Stomach (tissue), 9 donors: ENCODE data around the gene MATCAP1. TPM values are rescaled to one million over a fixed set of nuclear protein-coding genes. Genes with fewer than 3 reads are reported as not detected.

ENCODE experiments used
- DNase-seq, 2 donors: peaks; one replicate each; pipeline versions ENCODE4 v3.0.0 to v3.0.0-alpha.2; 2013 to 2019
- H3K27ac ChIP-seq, 5 donors: fragments of 200-600 bp in 4 of 5; sonication (generic) in 4 of 5; one replicate each; pipeline ENCODE4 v1.5.1; 2013 to 2019; ENCODE audit warnings: mild to moderate bottlenecking in 1 of 5, moderate library complexity in 1 of 5
- H3K27me3 ChIP-seq, 3 donors: fragments of 200-600 bp; sonication (generic); one replicate each; pipeline ENCODE4 v1.5.1; 2017 to 2019; ENCODE audit warnings: mixed run types in 1 of 3
- H3K36me3 ChIP-seq, 4 donors: fragments of 200-600 bp; sonication (generic); 1 replicate in 3 of 4; 2 replicates in 1 of 4; pipeline ENCODE4 v1.5.1; 2016 to 2019
- H3K4me1 ChIP-seq, 4 donors: fragments of 200-600 bp; sonication (generic); one replicate each; pipeline ENCODE4 v1.5.1; 2016 to 2019
- H3K4me3 ChIP-seq, 4 donors: fragments of 200-600 bp; sonication (generic) in 3 of 4; one replicate each; pipeline ENCODE4 v1.5.1; 2016 to 2019; ENCODE audit warnings: mild to moderate bottlenecking in 1 of 4
- H3K9me3 ChIP-seq, 4 donors: fragments of 200-600 bp; sonication (generic); one replicate each; pipeline ENCODE4 v1.5.1; 2016 to 2019
- EP300 ChIP-seq: sonication (generic); formaldehyde crosslinking; IDR thresholded peaks from one replicate; pipeline ENCODE4 v1.6.1; 2017; ENCODE audit warnings: antibody characterized with exemption
- POLR2A ChIP-seq, 4 donors: fragments of 450-650 bp; IDR thresholded peaks; one replicate each; pipeline ENCODE4 v1.6.1; 2016; ENCODE audit warnings: antibody characterized with exemption in 4 of 4, control low read depth in 2 of 4, mild to moderate bottlenecking in 1 of 4, moderate library complexity in 1 of 4
- POLR2AphosphoS5 ChIP-seq, 3 donors: sonication (generic); formaldehyde crosslinking; IDR thresholded peaks; one replicate each; pipeline ENCODE4 v1.6.1; 2016; ENCODE audit warnings: antibody characterized with exemption in 3 of 3
- WGBS, 5 donors: extraction: QIAGEN DNeasy Blood & Tissue Kit in 3 of 5; methylation state at CpG; one replicate each; pipeline versions ENCODE4 v1.1.5 to v1.1.7; 2013 to 2018; 5-methylcytosine and 5-hydroxymethylcytosine counted together
- intact Hi-C: fragments of 100-400 bp; cut with DNase I; formaldehyde crosslinking; loops from one replicate; pipeline ENCODE4 v1.15.1; 2023; ENCODE audit warnings: low total_unique reads
- polyA plus RNA-seq, 3 donors: library from polyadenylated mRNA; stranded (reverse); fragments of 200-250 nt; gene quantifications; one replicate each; pipeline ENCODE4 v1.2.3, GENCODE V29; 2013
- total RNA-seq, 5 donors: library from RNA; depleted of rRNA; stranded (reverse); fragments of >200 nt; gene quantifications; one replicate each; pipeline versions ENCODE4 v1.1.0 to v1.2.3, GENCODE V29; 2014 to 2016
- TF ChIP-seq, protein P1 (sequence below), 7 experiments: fragments of 450-650 bp in 4 of 7; fragments of 200-600 bp in 3 of 7; sonication (generic) in 3 of 7; IDR thresholded peaks; one replicate each; pipeline ENCODE4 v1.5.1; 2016 to 2019; ENCODE audit warnings: antibody characterized with exemption in 7 of 7, control low read depth in 2 of 7, mild to moderate bottlenecking in 1 of 7
- donor health status: healthy with polysubstance abuse.
- donor health status: Bipolar disorder and iron deficiency.
- donor health status: healthy.

MATCAP1 gene
- total and polyA plus RNA-seq, 8 donors, result 8.5 to 156 (median 18.8) TPM

GRCh38 chr16:67212766-67213165, 29.0 kb upstream of the MATCAP1 start:
- Histone ChIP-seq H3K4me3 (no peak overlapping the region), H3K27me3 (no peaks in the 10 kb centered on the region), H3K9me3 (no peaks in the 10 kb centered on the region), H3K27ac (peak overlapping the region in 1 of 5 donors; percentile 3), H3K36me3 (peaks cover 0 to 7% (median 0%) of the 10 kb centered on the region in 4 donors), H3K4me1 (peaks cover 22 to 41% (median 27%) of the 10 kb centered on the region in 4 donors)
- DNase-seq, result no peak
- intact Hi-C loops, result no loop called here
- no peak for TF ChIP-seq POLR2AphosphoS5 (IDR thresholded peaks at IDR 0.05)

- H3K27ac ChIP-seq, result no peak overlapping the region
- peaks cover 15 to 30% (median 21%) of the 10 kb centered on the region in 4 donors for H3K4me1 ChIP-seq
- intact Hi-C loops, result no loop called here
- peaks cover 0 to 7% (median 0%) of the 10 kb centered on the region in 4 donors for H3K36me3 ChIP-seq
- no peaks in the 10 kb centered on the region for H3K9me3 ChIP-seq
- TF ChIP-seq EP300 (no peak), POLR2A (IDR thresholded peaks at IDR 0.05) (no peak), POLR2AphosphoS5 (IDR thresholded peaks at IDR 0.05) (no peak)
- TF ChIP-seq, protein P1, sequence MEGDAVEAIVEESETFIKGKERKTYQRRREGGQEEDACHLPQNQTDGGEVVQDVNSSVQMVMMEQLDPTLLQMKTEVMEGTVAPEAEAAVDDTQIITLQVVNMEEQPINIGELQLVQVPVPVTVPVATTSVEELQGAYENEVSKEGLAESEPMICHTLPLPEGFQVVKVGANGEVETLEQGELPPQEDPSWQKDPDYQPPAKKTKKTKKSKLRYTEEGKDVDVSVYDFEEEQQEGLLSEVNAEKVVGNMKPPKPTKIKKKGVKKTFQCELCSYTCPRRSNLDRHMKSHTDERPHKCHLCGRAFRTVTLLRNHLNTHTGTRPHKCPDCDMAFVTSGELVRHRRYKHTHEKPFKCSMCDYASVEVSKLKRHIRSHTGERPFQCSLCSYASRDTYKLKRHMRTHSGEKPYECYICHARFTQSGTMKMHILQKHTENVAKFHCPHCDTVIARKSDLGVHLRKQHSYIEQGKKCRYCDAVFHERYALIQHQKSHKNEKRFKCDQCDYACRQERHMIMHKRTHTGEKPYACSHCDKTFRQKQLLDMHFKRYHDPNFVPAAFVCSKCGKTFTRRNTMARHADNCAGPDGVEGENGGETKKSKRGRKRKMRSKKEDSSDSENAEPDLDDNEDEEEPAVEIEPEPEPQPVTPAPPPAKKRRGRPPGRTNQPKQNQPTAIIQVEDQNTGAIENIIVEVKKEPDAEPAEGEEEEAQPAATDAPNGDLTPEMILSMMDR (IDR thresholded peaks at IDR 0.05), result no peak
- no peak for DNase-seq
- H3K4me3 ChIP-seq, result no peak overlapping the region
- no peaks in the 10 kb centered on the region for H3K27me3 ChIP-seq
- 72 to 93% (median 82%) methylated on average over 7 of the region's 7 CpGs for WGBS, 5 donors
Measured at GRCh38 chr16:67211674-67212073, 27.9 kb upstream of the MATCAP1 start.

- no peaks in the 10 kb centered on the region for H3K27me3 ChIP-seq
- TF ChIP-seq POLR2AphosphoS5 (IDR thresholded peaks at IDR 0.05) (no peak), EP300 (no peak), POLR2A (IDR thresholded peaks at IDR 0.05) (no peak)
- TF ChIP-seq, protein P1 (IDR thresholded peaks at IDR 0.05), result no peak
- H3K4me3 ChIP-seq, result no peak overlapping the region
- WGBS, 5 donors, result 84 to 90% (median 85%) methylated on average over 14 to 25 of the region's 25 CpGs
- intact Hi-C loops, result no loop called here
- no peak for DNase-seq
- H3K36me3 ChIP-seq, result peaks cover 0 to 15% (median 0%) of the 10 kb centered on the region in 4 donors
- H3K4me1 ChIP-seq, result peaks cover 15 to 22% (median 17%) of the 10 kb centered on the region in 4 donors
- no peak overlapping the region for H3K27ac ChIP-seq
- H3K9me3 ChIP-seq, result no peaks in the 10 kb centered on the region
Measured at GRCh38 chr16:67210069-67210937, 26.5 kb upstream of the MATCAP1 start.

- peaks cover 0 to 20% (median 3%) of the 10 kb centered on the region in 4 donors for H3K36me3 ChIP-seq
- no peak for TF ChIP-seq EP300
- TF ChIP-seq POLR2AphosphoS5 (IDR thresholded peaks at IDR 0.05), result no peak
- TF ChIP-seq POLR2A (IDR thresholded peaks at IDR 0.05), result no peak
- TF ChIP-seq, protein P1 (IDR thresholded peaks at IDR 0.05), result no peak
- H3K4me1 ChIP-seq, result peaks cover 15 to 22% (median 16%) of the 10 kb centered on the region in 4 donors
- H3K27ac ChIP-seq, result no peak overlapping the region
- no peaks in the 10 kb centered on the region for H3K9me3 ChIP-seq
- 82 to 88% (median 84%) methylated on average over 7 to 8 of the region's 8 CpGs for WGBS, 5 donors
- H3K4me3 ChIP-seq, result no peak overlapping the region
- no peak for DNase-seq
- H3K27me3 ChIP-seq, result no peaks in the 10 kb centered on the region
- intact Hi-C loops, result no loop called here
Measured at GRCh38 chr16:67209565-67209964, 25.8 kb upstream of the MATCAP1 start.
